ENCODE measurements around the gene RPLP2.

DNA sequence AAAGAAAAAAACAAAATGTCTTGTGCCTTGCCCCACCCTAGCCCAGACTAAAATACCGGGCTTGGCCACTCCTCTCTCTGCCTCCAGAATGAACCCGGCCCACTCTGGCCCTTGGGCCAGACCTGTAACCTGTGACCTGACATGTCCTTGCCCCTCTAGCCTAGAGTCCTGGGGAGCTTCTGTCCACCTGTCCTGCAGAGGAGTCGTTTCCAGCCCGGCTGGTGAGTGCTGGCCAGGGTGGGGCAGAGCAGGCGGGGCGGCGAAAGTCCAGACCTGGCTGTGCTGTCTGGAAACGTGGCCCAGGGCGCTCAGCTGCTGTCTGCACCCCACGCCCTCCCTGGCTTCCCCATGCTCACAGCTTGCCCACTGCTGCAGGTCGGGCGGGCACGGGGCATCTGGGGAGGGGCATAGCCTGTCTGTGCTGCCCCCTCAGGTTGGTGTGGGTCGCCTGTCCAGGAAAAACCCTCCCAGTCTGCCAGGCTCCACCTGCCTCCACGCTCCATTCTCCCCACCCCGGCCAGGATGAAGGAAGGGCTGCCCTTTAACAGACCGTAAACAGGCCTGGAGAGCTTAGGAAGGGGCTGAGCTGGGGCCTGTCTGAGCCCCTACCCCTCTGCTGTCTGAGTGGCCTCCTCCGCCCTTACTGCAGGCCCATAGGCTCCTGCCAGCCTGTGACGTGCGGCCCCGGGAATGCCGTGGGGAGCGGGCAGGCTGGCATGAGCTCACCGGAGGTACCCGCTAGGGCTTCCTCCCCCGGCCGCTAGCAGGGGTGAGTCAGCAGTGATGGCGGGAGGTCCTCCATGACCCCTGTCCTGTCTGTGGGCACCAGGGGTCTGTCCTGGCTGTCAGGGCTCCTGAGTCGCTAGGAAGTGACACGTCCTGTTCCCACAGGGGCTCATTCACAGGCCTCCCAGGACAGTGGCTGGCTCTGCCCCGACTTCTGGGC lies 24.9 kb downstream of the RPLP2 start:
- TF ChIP-seq POLR2A (IDR thresholded peaks at IDR 0.05; ENCODE audit: low read depth, low read length) = no peak
- TF ChIP-seq TAF1 (IDR thresholded peaks at IDR 0.05; ENCODE audit: low read depth, low read length) = no peak
- TF ChIP-seq SPI1 (IDR thresholded peaks at IDR 0.05; ENCODE audit: low read depth, low read length) = no peak

Data from GM12891 (cell line).